GM19455 (cell line): Measurements from ENCODE around the gene RAET1L.
"Not testable (repeated sequence)": the region's sequence is repeated elsewhere in the genome, so short reads cannot be mapped to it uniquely, and the experiment has no call there.

Experiments
- ATAC-seq: cut with Tn5 transposase; IDR thresholded peaks from one replicate; pipeline ENCODE4 v1.9.1; 2021; ENCODE audit not compliant: unreplicated experiment

Gene RAET1L

DNA sequence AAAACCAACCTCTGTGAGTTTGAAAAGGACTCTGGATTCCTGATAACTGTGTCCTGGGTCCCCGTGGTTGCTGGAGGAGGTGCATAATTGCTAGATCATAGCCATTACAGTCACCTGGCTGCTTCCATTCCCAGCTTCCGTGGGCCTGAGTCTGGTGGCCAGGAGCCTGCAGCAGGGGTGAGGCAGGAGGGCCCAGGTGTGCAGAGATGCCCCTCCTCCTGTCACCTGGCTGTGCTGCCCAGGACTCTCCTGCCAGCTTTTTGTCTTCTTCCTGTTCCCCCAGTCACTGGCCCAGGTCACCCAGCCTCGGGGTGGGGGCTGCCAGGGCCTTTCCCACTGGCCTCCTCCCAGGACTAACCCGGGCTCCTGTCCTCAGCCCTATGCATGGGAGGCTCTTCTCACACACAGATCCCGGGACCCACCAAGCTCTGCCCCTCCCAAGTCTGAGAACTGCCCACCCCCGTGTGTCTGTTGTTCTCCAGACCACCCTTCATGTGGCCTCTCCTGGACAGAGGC, 30.0 kb downstream of the RAET1L start:
- ATAC-seq: no peak

DNA sequence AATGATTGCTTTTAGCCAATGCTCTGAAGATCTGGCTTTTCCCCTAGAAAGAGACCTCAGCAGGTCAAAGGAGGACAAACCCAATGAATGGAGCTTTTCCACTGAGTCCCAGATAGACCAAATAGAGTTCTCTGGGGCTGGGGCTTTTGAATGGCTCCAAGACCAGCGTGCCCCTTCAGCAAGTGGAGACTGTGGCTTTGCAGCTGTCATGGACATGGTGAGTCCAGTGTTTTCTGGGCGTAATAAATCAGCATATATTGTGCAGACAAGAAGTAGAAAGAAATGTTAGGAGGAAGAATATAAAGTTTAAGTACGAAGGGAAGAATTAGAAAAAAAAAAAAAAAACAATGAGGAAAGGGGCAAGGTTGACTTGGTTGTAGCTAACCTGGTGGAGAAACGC, 33.5 kb downstream of the RAET1L start:
- no peak for ATAC-seq

DNA sequence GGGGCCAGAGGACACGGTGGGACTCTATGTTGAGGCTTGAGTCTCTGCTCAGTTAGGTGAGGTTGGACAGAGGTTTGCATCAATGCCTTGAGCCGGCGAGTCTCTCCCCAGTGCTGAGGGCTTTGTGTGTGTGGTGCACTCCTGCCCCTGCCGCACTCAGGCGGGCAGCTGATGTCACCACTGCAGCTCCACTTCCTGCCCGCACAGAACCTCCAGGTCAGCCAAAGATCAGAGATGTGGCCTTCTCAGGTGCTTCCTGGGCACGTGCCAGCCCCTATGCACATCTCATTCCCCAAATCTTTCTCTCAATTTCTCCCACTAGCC, 33.9 kb downstream of the RAET1L start:
- not testable (repeated sequence) for ATAC-seq

DNA sequence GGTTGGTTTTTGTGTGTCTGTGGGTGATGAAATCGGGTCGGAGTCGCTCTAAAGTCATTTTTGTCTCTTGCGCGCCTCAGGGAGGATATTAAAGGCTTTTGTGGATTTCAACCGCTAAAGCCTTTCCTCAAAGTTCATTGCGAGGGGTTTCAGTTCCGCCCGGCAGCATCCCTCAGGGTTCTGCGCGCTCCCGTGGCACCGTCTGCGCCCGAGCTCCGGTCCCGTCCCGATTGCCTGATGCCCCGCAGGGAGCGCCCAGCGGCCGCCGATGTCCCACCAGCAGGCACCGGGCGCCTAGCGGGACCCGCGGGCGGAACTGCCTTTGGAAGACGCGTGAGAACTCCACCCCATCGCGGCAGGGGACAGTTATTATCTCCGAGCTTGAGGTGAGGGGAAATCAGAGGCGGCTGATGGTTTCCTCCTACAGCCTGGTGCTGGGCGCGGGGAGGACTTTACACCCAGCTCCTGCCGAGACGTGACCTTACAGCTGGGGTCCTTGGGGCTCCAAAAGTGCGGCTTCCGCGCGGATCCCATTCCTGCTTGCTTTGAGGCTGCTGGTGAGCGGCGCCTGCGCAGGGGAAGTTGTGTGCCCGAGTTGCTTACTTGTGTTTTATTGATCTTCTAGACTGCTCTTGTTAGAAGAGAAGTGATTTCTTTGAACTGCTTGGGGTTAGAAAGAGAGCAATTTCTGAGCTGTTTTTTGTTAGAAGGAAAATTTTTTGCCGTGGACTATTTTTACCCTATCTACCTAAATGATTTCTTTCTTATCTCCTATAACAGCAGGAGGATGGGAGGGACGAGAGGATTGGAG, 34.5 kb downstream of the RAET1L start:
- no peak for ATAC-seq

DNA sequence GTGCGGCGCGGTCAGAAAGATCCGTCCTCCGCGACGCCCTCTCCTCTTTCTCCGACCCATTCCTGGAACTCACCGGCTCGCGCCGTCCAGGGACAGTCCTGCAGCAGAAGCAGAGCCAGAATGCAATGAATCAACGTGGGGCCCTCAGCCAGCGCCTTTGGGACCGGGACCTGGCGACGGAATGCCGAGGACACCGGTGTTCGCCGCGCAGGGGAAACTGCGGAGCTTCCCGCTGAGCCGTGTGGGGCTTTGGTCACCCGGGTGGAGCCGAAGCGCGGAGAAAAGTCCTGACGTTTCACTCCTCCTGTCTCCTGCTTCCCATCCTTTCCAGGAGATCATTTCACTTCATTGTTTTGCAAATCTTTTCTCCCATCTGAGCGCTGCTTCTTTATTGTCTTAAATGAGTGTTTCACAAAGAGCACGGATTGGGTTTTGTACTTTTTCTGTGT, 35.1 kb downstream of the RAET1L start:
- no peak for ATAC-seq

DNA sequence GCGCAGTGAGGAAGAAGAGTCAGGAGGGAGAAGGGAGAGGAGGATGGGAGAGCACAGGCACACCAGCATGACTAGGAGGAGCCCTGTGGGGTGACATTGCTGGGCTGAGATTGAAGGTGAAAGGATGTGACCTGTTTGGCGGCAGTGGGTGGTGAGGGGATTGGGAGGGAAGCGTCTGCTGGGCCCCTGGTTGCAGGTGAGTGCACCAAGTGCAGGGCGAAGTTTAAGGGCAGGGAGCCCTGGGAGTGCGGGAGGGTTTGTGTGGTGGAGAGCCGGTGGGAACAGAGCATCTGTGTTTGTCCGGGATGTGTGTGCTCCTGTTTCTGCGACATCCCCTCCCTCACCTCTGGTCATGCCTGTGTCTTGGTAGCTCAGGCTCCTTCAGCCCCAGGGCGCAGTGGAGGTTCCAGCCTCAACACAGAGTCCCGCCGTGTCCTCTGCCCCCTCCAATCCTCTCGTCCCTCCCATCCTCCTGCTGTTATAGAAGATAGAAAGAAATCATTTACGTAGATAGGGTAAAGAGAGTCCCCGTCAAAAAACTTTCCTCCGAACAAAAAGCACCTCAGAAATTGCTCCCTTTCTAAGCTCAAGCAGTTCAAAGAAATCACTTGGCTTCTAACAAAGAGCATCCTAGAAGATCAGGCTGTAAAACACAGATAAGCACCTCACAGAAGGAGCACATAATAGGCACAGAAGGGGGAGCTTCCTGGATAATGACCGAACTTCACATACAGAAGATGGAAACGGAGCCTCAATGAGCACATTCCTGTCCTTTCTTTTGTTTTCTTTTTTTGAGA, 36.6 kb downstream of the RAET1L start:
- ATAC-seq: no peak

DNA sequence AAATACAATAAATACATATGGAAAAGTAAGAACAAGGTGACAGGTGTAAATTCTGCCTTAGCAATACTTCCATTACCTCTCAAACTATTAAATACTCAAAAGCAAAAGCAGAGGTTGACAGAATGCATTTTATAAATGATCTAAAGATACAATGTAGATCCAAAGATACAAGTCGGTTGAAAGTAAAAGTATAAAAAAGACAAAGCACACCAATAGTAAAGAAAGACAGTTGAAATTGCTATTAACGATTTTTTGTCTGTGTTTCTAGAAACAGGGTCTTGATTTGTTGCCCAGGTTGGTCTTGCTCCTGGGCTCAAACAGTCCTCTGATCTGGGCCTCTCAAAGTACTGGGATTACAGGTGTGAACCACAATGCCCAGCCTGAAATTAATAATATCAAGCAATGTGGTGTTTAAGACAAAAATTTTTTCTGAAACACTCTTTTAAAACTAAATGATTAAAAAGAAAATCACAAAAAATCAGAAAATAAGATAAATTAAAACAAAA, 37.7 kb downstream of the RAET1L start:
- ATAC-seq: no peak

DNA sequence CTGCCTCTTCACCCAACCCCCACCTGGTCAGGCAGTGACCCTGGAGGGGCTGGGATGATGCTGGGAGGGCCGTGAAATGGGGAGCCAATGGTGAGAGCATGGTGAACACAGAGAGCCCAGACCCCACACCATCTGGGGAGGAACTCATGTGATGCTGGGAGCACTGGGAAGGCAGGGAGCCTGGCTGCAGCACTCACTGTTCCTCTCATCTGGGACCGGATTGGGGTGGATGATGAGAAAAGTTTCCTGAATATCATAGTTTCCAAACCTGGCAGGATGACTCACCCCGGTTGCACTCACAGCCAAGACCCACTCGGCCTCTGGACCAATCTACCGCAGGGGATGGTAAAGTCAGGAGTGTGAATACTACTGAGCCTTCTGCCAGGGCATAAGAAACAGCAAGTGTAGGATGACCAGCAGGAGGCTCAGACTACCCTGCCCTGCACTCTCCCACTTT, 39.8 kb downstream of the RAET1L start:
- no peak for ATAC-seq

DNA sequence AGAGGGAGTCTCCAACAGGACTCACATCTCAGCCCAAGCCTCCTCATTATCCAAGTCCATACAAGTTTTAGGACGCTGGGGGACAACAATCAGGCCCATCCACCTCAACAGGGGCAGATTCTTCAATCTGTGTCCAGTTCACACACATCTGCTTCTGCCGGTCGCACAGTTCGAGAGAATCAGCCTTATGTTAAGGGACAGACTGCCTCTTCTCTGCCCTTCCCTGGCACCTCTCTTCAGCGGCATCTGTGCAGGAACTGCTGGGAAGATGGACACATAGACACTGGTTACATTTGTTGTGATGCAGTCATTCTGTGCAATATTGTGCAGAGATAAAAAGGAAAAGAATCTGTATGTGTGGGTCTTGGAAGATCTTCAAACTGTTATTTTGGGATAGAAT, 40.6 kb downstream of the RAET1L start:
- no peak for ATAC-seq

DNA sequence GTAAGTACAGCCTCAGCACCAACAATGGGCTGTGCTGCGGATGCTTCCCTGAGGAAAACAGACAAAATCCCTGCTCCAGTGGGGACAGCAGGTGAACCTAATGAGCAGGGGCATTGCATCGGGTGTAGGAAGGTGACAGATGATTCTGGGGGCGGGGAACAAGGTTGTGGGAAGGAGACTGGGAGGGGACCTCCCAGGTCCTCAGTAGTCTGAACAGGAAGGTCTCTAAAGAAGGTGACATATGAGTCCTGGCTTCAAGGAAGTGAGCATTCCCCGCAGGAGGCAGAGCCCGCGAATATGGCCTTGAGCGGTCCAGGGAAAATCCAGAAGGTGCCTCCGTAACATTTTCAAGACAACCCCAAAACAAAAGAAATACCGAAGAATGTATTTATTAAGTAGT, 42.2 kb downstream of the RAET1L start:
- no peak for ATAC-seq

DNA sequence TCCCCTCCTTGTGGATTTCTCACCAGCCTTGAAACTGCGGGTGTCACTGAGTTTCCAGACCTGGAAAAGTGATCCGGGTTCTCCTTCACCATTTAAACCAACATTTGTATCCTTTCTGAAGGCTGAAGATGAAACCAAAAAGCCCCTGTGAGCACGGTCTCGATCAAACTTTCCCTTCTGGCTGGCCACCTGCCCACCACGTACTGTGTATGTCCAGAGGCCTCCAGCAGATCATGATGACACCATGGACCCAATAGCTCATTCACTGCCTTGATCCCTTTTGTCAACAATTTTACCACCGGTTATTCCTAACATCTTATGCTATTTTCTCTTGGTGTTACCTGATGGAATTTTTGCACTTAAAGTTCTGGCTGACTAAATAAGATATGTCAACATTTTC, 46.0 kb downstream of the RAET1L start:
- ATAC-seq: no peak

DNA sequence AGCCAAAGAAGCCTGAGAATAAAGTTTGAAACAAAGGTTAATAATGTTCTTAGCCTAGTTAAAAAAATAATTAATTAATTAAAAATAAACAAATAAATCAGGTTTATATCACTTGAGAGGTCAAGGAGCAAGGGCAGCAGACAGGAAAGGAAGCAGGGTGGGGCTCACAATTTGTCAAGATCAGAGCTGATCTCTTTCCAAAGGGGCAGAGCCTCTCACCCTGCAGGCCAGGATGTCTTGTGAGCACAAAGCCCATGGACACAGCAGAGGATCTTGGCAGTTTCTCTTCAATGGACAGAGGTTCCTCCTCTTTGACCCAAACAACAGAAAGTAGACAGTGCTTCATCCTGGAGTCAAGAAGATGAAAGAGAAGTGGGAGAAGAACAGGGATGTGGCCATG, 46.7 kb downstream of the RAET1L start:
- no peak for ATAC-seq

DNA sequence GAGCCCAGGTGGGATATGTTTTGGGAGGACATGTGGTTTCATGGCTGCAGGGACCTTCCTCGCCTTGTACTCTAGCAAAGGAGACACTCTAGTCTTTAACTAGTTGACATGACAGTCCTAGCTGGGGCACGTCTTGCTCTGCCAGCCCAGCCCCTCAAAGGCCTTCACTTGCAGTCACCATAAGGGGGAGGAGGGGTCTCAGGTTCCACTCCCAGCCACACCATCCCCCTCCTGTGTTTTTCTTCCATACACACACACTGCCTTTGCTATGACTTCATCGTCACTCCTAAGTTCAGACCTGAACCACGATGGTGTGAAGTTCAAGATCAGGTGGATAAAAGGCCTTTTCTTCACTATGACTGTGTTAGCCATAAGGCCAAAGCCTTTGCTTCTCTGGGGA, 48.1 kb downstream of the RAET1L start:
- ATAC-seq: no peak

DNA sequence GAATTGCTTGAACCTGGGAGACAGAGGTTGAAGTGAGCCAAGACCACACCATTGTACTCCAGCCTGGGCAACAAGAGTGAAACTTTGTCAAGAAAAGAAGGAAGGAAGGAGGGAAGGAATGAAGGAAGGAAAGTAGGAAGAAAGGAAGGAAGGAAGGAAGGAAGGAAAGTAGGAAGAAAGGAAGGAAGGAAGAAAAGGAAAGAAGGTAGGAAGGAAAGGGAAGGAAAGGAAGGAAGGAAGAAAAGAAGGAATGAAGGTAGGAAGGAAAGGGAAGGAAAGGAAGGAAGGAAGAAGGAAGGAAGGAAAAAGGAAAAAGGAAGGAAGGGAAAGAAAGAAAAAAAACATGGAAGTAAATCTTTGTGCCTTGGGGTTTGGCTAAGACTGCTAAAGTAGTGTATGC, 49.9 kb downstream of the RAET1L start:
- no peak for ATAC-seq

DNA sequence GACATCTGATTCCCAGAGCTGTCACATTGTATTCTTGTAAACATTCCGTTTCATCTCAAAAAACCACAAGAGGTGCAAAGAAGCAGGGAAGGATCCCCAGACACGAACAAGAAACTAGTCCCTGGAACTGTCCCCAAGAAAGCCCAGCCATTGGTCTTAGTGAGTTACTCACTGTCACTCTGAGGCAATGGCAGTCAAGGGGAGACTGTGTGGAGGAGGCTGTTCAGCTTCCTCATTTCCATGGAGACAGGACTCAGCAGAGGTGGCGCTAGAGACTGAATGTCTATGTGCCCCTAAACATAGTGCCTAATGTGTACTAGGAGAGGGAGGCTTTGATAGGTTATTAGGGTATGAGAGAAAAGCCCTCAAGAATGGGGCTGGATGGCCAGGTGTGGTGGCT, 50.5 kb downstream of the RAET1L start:
- no peak for ATAC-seq

DNA sequence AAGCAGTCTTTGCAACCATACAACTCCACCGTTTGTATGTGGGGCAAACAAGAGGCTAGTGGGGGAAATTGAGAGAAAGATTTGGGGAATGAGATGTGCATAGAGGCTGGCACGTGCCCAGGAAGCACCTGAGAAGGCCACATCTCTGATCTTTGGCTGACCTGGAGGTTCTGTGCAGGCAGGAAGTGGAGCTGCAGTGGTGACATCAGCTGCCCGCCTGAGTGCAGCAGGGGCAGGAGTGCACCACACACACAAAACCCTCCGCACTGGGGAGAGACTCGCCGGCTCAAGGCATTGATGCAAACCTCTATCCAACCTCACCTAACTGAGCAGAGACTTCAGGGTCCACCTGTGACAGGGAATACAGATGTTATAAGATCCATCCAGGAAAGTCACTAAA, 50.9 kb downstream of the RAET1L start:
- ATAC-seq: not testable (repeated sequence)

DNA sequence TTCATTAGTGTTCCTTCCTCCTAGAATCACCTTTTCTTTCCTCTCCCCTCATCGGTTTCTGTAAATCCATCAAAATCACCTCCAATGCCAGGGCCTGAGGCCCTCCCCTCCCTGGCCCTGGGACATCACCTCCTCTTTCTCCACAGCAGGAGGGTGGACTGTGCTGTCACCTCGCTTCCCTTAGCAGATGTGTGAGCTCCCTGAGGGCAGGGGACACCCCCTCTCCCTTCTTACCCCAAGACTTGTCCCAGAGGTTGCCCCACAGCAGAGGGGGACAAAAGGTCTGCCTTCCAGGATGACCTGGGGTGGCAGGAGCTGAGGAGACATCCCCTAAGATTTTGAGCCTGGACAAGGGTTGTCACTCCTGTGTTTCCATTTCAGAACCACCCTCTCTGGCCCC, 55.7 kb downstream of the RAET1L start:
- no peak for ATAC-seq

DNA sequence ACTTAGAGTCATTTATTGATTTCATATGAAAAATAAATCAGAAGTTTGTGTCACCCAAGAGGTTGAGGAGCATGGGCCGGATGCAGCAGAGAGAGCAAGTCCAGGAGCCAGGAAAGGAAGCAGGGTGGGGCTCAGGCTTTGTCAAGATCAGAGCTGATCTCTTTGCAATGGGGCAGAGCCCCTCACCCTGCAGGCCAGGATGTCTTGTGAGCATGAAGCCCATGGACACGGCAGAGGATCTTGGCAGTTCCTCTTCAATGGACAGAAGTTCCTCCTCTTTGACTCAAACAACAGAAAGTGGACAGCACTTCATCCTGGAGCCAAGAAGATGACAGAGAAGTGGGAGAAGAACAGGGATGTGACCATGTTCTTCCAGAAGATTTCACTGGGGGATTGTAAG, 56.4 kb downstream of the RAET1L start:
- not testable (repeated sequence) for ATAC-seq
